Ovary (tissue), 9 donors: Measurements from ENCODE around the gene GOLIM4. TPM values are rescaled to one million over a fixed set of nuclear protein-coding genes. Genes with fewer than 3 reads are reported as not detected.

Source experiments
- DNase-seq, 5 donors: peaks; one replicate each; pipeline ENCODE4 v3.0.0-alpha.2; 2019 to 2020
- H3K27ac ChIP-seq, 2 donors: fragments of 200-600 bp; one replicate each; pipeline versions ENCODE4 v1.5.1 to v1.8.0; 2019 to 2022
- H3K27me3 ChIP-seq: fragments of 200-600 bp; one replicate; pipeline ENCODE4 v1.8.0; 2022
- H3K36me3 ChIP-seq: fragments of 200-600 bp; sonication (generic); one replicate; pipeline ENCODE4 v1.5.1; 2019
- H3K4me1 ChIP-seq: one replicate; pipeline ENCODE4 v1.8.1; 2013; ENCODE audit warnings: mild to moderate bottlenecking, moderate library complexity; ENCODE audit not compliant: insufficient read depth
- H3K4me3 ChIP-seq: fragments of 200-600 bp; sonication (generic); one replicate; pipeline ENCODE4 v1.5.1; 2017
- H3K9me3 ChIP-seq, 2 donors: fragments of 200-600 bp in 1 of 2; sonication (generic) in 1 of 2; one replicate each; pipeline versions ENCODE4 v1.5.1 to v1.8.1; 2013 to 2019; ENCODE audit warnings: mild to moderate bottlenecking in 1 of 2, moderate library complexity in 1 of 2
- CTCF ChIP-seq, 3 donors: fragments of 450-650 bp in 2 of 3; fragments of 200-600 bp in 1 of 3; IDR thresholded peaks; one replicate each; pipeline versions ENCODE4 v1.5.1 to v1.8.0; 2016 to 2022; ENCODE audit warnings: antibody characterized with exemption in 3 of 3, mild to moderate bottlenecking in 1 of 3
- EP300 ChIP-seq: sonication (generic); formaldehyde crosslinking; IDR thresholded peaks from one replicate; pipeline ENCODE4 v1.6.1; 2017; ENCODE audit warnings: antibody characterized with exemption
- POLR2A ChIP-seq: fragments of 450-650 bp; IDR thresholded peaks from one replicate; pipeline ENCODE4 v1.6.1; 2017; ENCODE audit warnings: antibody characterized with exemption, mild to moderate bottlenecking, moderate library complexity
- WGBS, 3 donors: extraction: QIAGEN DNeasy Blood & Tissue Kit in 1 of 3; methylation state at CpG; one replicate each; pipeline versions ENCODE4 v1.1.5 to v1.1.7; 2013 to 2017; 5-methylcytosine and 5-hydroxymethylcytosine counted together
- intact Hi-C, 4 donors: fragments of 100-400 bp; cut with DNase I; formaldehyde crosslinking; loops; one replicate each; pipeline versions ENCODE4 v1.11.0 to v1.15.1; 2022 to 2023
- polyA plus RNA-seq, 2 donors: library from polyadenylated mRNA; stranded (reverse); fragments of 200-250 nt in 1 of 2; fragments of 350-450 nt in 1 of 2; fragmentation: Illumina TruSeq in 1 of 2; extraction: RNeasy Lipid Tissue Mini Kit (QIAGEN cat#74804) in 1 of 2; gene quantifications; one replicate each; pipeline ENCODE4 v1.2.3, GENCODE V29; 2013 to 2014
- total RNA-seq, 7 donors: library from RNA; depleted of rRNA in 2 of 7; stranded (reverse); fragments of >200 nt in 2 of 7; fragmentation: NEBNext Ultra II Directional in 3 of 7; extraction: Animal tissue kit (Norgen Biotek cat#: 25700) in 3 of 7; gene quantifications; one replicate each; pipeline versions ENCODE4 v1.1.0 to v1.2.4, GENCODE V29; 2016 to 2023
- donor health status: DM: no; HTN: no; CAD: no; lungs with moderate emphysema.
- donor health status: DM: no; HTN: no; CAD: no.
- donor health status: Bipolar disorder and iron deficiency.
- donor health status: DM: yes; HTN: yes; CAD: no.
- donor health status: DM: no; HTN: no; CAD: no.
- donor health status: DM: yes; HTN: yes; CAD: no.

GOLIM4 gene
- total and polyA plus RNA-seq, 9 donors = 15.9 to 29.3 (median 24.1) TPM

GRCh38 chr3:167973901-167974300 is 121.8 kb downstream of the GOLIM4 start:
- DNase-seq = no peak
- Histone ChIP-seq H3K4me1 (no peaks in the 10 kb centered on the region), H3K27me3 (no peaks in the 10 kb centered on the region), H3K9me3 (no peaks in the 10 kb centered on the region), H3K27ac (no peak overlapping the region), H3K36me3 (no peaks in the 10 kb centered on the region), H3K4me3 (no peak overlapping the region)
- TF ChIP-seq POLR2A (no peak), EP300 (no peak), CTCF (IDR thresholded peaks at IDR 0.05) (no peak)
- intact Hi-C loops = no loop called here

- no peak overlapping the region for H3K4me3 ChIP-seq
- H3K27ac ChIP-seq = no peak overlapping the region
- no peaks in the 10 kb centered on the region for H3K27me3 ChIP-seq
- TF ChIP-seq EP300 (no peak), POLR2A (no peak), CTCF (IDR thresholded peaks at IDR 0.05) (no peak)
- H3K4me1 ChIP-seq = no peaks in the 10 kb centered on the region
- no peak for DNase-seq
- H3K36me3 ChIP-seq = no peaks in the 10 kb centered on the region
- WGBS, 3 donors = 45 to 59% (median 53%) methylated on average over 2 of the region's 2 CpGs
- no peaks in the 10 kb centered on the region for H3K9me3 ChIP-seq
- intact Hi-C loops = no loop called here
Measured at GRCh38 chr3:167973046-167973445, 122.7 kb downstream of the GOLIM4 start.

- intact Hi-C loops = no loop called here
- Histone ChIP-seq H3K27me3 (no peaks in the 10 kb centered on the region), H3K4me3 (no peak overlapping the region), H3K9me3 (no peaks in the 10 kb centered on the region), H3K36me3 (no peaks in the 10 kb centered on the region), H3K4me1 (no peaks in the 10 kb centered on the region), H3K27ac (no peak overlapping the region)
- TF ChIP-seq CTCF (IDR thresholded peaks at IDR 0.05) (no peak), POLR2A (no peak), EP300 (no peak)
- no peak for DNase-seq
- 62 to 81% (median 71%) methylated on average over 3 of the region's 3 CpGs for WGBS, 3 donors
Measured at GRCh38 chr3:167972502-167972901, 123.2 kb downstream of the GOLIM4 start.

GRCh38 chr3:167969548-167969947 is 126.2 kb downstream of the GOLIM4 start:
- Histone ChIP-seq H3K4me3 (no peak overlapping the region), H3K27ac (no peak overlapping the region), H3K36me3 (no peaks in the 10 kb centered on the region), H3K4me1 (no peaks in the 10 kb centered on the region), H3K27me3 (no peaks in the 10 kb centered on the region), H3K9me3 (no peaks in the 10 kb centered on the region)
- 88 to 100% (median 96%) methylated on average over 1 of the region's 1 CpG for WGBS, 3 donors
- TF ChIP-seq EP300 = no peak
- no peak for TF ChIP-seq CTCF (IDR thresholded peaks at IDR 0.05)
- no peak for TF ChIP-seq POLR2A
- intact Hi-C loops = no loop called here
- DNase-seq = no peak
